CD8-positive, alpha-beta memory T cell (primary cell): Measurements from ENCODE around the gene ECD. TPM values are rescaled to one million over a fixed set of nuclear protein-coding genes. Genes with fewer than 3 reads are reported as not detected.
"Not testable (repeated sequence)": the region's sequence is repeated elsewhere in the genome, so short reads cannot be mapped to it uniquely, and the experiment has no call there.

Experiments
- CTCF ChIA-PET: fragments of 350-600 bp; sonication (Branson Sonifier 250); formaldehyde crosslinking; loops from one replicate; lab custom pipeline; 2021; ENCODE audit warnings: antibody characterized with exemption; lab: Charles Lee
- POLR2A ChIA-PET: fragments of 350-600 bp; sonication (Branson Sonifier 250); formaldehyde crosslinking; loops from one replicate; lab custom pipeline; 2021; ENCODE audit warnings: antibody characterized with exemption; lab: Charles Lee
- DNase-seq, 5 donors: peaks; one replicate each; pipeline versions ENCODE4 v3.0.0 to v3.0.0-alpha.2; 2020 to 2022; ENCODE audit warnings: mixed read lengths in 1 of 5
- H3K27ac ChIP-seq: one replicate; pipeline ENCODE4 v1.7.0; 2013; ENCODE audit warnings: low read depth, mild to moderate bottlenecking, low read length, moderate library complexity
- H3K27me3 ChIP-seq: 2 replicates; pipeline ENCODE4 v1.7.0; 2013; ENCODE audit warnings: low read length, mild to moderate bottlenecking; ENCODE audit not compliant: insufficient read depth, poor library complexity, severe bottlenecking
- H3K36me3 ChIP-seq: 2 replicates; pipeline ENCODE4 v1.7.0; 2013; ENCODE audit warnings: mild to moderate bottlenecking, low read length, moderate library complexity; ENCODE audit not compliant: insufficient read depth
- H3K4me1 ChIP-seq: 2 replicates; pipeline ENCODE4 v1.7.0; 2013; ENCODE audit warnings: mild to moderate bottlenecking, low read length, moderate library complexity; ENCODE audit not compliant: insufficient read depth
- H3K4me3 ChIP-seq: 2 replicates; pipeline ENCODE4 v1.7.0; 2013; ENCODE audit warnings: mild to moderate bottlenecking, low read length
- H3K9me3 ChIP-seq: 2 replicates; pipeline ENCODE4 v1.7.0; 2013; ENCODE audit warnings: mild to moderate bottlenecking, low read length
- H3K27ac Mint-ChIP-seq, 8 donors: one replicate each; pipeline ENCODE4 v1.8.0; 2020 to 2021; ENCODE audit warnings: mixed read lengths in 8 of 8, mild to moderate bottlenecking in 6 of 8, inconsistent platforms in 3 of 8, moderate library complexity in 3 of 8
- H3K27me3 Mint-ChIP-seq, 2 donors: one replicate each; pipeline ENCODE4 v1.8.0; 2020 to 2021; ENCODE audit warnings: mixed read lengths in 2 of 2, mild to moderate bottlenecking in 1 of 2, moderate library complexity in 1 of 2
- H3K36me3 Mint-ChIP-seq, 3 donors: one replicate each; pipeline ENCODE4 v1.8.0; 2020 to 2021; ENCODE audit warnings: mixed read lengths in 3 of 3, inconsistent platforms in 1 of 3, mild to moderate bottlenecking in 1 of 3
- H3K4me1 Mint-ChIP-seq, 3 donors: one replicate each; pipeline ENCODE4 v1.8.0; 2020 to 2021; ENCODE audit warnings: mixed read lengths in 3 of 3, inconsistent platforms in 1 of 3, mild to moderate bottlenecking in 1 of 3
- H3K4me3 Mint-ChIP-seq, 7 donors: one replicate each; pipeline ENCODE4 v1.8.0; 2020 to 2021; ENCODE audit warnings: mixed read lengths in 7 of 7, mild to moderate bottlenecking in 6 of 7, moderate library complexity in 4 of 7, inconsistent platforms in 2 of 7
- H3K9me3 Mint-ChIP-seq, 5 donors: one replicate each; pipeline ENCODE4 v1.8.0; 2020 to 2022; ENCODE audit warnings: mixed read lengths in 5 of 5, mild to moderate bottlenecking in 3 of 5, moderate library complexity in 2 of 5, inconsistent platforms in 1 of 5
- polyA plus RNA-seq: library from polyadenylated mRNA; unstranded; fragments of 300-500 nt; fragmentation: Illumina TruSeq; gene quantifications from one replicate; pipeline ENCODE4 v1.2.3, GENCODE V29; 2021
- total RNA-seq, 2 experiments: library from RNA; stranded (reverse); gene quantifications; one replicate each; pipeline ENCODE4 v1.2.3, GENCODE V29; 2021

The ECD gene
- total and polyA plus RNA-seq, 3 experiments from 2014 or later, result 24.9 to 35.8 (median 33.2) TPM

GRCh38 chr10:73113551-73113950, 54.3 kb downstream of the ECD start:
- no peak for DNase-seq
- Mint-ChIP-seq H3K4me3 (no peak overlapping the region), H3K36me3 (peaks cover 3 to 25% (median 4%) of the 10 kb centered on the region in 3 donors), H3K9me3 (peaks cover 0 to 3% (median 0%) of the 10 kb centered on the region in 5 donors), H3K27ac (peak overlapping the region in 1 of 8 donors; percentile 32), H3K4me1 (peaks cover 8 to 15% (median 14%) of the 10 kb centered on the region in 3 donors), H3K27me3 (no peaks in the 10 kb centered on the region)
- no peaks in the 10 kb centered on the region for H3K27me3 ChIP-seq
- no peaks in the 10 kb centered on the region for H3K9me3 ChIP-seq
- POLR2A ChIA-PET, result no interaction called here
- CTCF ChIA-PET, result interaction anchor here (1.3 kb wide), 1 partner anchor 17 kb away, joined by 4 read pairs; the partner anchor contains the start of gene P4HA1
- no peaks in the 10 kb centered on the region for H3K4me1 ChIP-seq
- no peak overlapping the region for H3K4me3 ChIP-seq
- H3K27ac ChIP-seq, result no peak overlapping the region
- H3K36me3 ChIP-seq, result peaks cover 5% of the 10 kb centered on the region

GRCh38 chr10:73112032-73112431, 55.8 kb downstream of the ECD start:
- H3K27ac Mint-ChIP-seq, H3K27me3 ChIP-seq, H3K36me3 ChIP-seq, H3K4me3 ChIP-seq, POLR2A ChIA-PET, H3K27me3 Mint-ChIP-seq, H3K4me1 ChIP-seq, H3K9me3 Mint-ChIP-seq, H3K9me3 ChIP-seq, DNase-seq: not testable (repeated sequence)
- H3K4me3 Mint-ChIP-seq, result peak overlapping the region in 1 of 7 donors; percentile 27
- peaks cover 3 to 28% (median 5%) of the 10 kb centered on the region in 3 donors for H3K36me3 Mint-ChIP-seq
- CTCF ChIA-PET, result interaction anchor here (0.7 to 1.5 kb wide), 2 partner anchors 15 to 17 kb away, joined by 3 read pairs; no protein-coding TSS in a partner anchor
- peaks cover 8 to 15% (median 14%) of the 10 kb centered on the region in 3 donors for H3K4me1 Mint-ChIP-seq
- H3K27ac ChIP-seq, result peak overlapping the region; percentile 73

GRCh38 chr10:73110345-73110849, 57.4 kb downstream of the ECD start, which contains the start of gene NUDT13:
TSS of gene NUDT13 (plus strand) at chr10:73110455. CDS start at chr10:73114366, 3,911 bp downstream.
- peak in 4 of 5 donors; percentile 8 to 56 (median 38) for DNase-seq
- peak within 1 kb of the TSS; percentile 73 for H3K27ac ChIP-seq
- peak within 1 kb of the TSS; percentile 87 to 95 (median 91) for H3K4me3 Mint-ChIP-seq
- ChIA-PET CTCF (interaction anchor here (1.5 to 2.7 kb wide), 3 partner anchors 14 to 48 kb away, joined by 3 to 18 read pairs (median 10); partner anchors contain the start of gene P4HA1), POLR2A (interaction anchor here (0.6 to 1.4 kb wide), 2 partner anchors 14 to 508 kb away, joined by 8 to 9 read pairs; partner anchors contain the start of gene P4HA1)
- no peaks in the 10 kb centered on the region for H3K9me3 ChIP-seq
- H3K27ac Mint-ChIP-seq, result peak within 1 kb of the TSS; percentile 58 to 93 (median 89)
- no peaks in the 10 kb centered on the region for H3K27me3 ChIP-seq
- H3K4me1 Mint-ChIP-seq, result peaks cover 8 to 15% (median 14%) of the 10 kb centered on the region in 3 donors
- H3K36me3 ChIP-seq, result peaks cover 5% of the 10 kb centered on the region
- no peaks in the 10 kb centered on the region for H3K4me1 ChIP-seq
- H3K36me3 Mint-ChIP-seq, result peaks cover 3 to 26% (median 4%) of the 10 kb centered on the region in 3 donors
- H3K9me3 Mint-ChIP-seq, result peaks cover 0 to 3% (median 0%) of the 10 kb centered on the region in 5 donors
- H3K4me3 ChIP-seq, result peak within 1 kb of the TSS; percentile 52
- H3K27me3 Mint-ChIP-seq, result no peaks in the 10 kb centered on the region

- H3K9me3 ChIP-seq, H3K4me1 ChIP-seq, POLR2A ChIA-PET, H3K27me3 Mint-ChIP-seq, H3K27ac ChIP-seq, H3K4me3 ChIP-seq, H3K36me3 ChIP-seq, H3K4me3 Mint-ChIP-seq, H3K27me3 ChIP-seq, H3K9me3 Mint-ChIP-seq, DNase-seq: not testable (repeated sequence)
- Mint-ChIP-seq H3K4me1 (peaks cover 8 to 15% (median 14%) of the 10 kb centered on the region in 3 donors), H3K36me3 (peaks cover 3 to 24% (median 4%) of the 10 kb centered on the region in 3 donors), H3K27ac (peak overlapping the region in 1 of 8 donors; percentile 47)
- CTCF ChIA-PET, result interaction anchor here (2.1 to 2.7 kb wide), 2 partner anchors 13 to 49 kb away, joined by 10 to 18 read pairs; partner anchors contain the start of gene P4HA1
Measured at GRCh38 chr10:73109248-73109652, 58.6 kb downstream of the ECD start.

GRCh38 chr10:73106301-73106700, 61.5 kb downstream of the ECD start:
- ChIA-PET POLR2A (no interaction called here), CTCF (interaction anchor here (2.3 kb wide), 1 partner anchor 10 kb away, joined by 8 read pairs; the partner anchor contains the start of gene P4HA1)
- Mint-ChIP-seq H3K27ac (peak overlapping the region in 1 of 8 donors; percentile 75), H3K36me3 (peaks cover 3 to 30% (median 6%) of the 10 kb centered on the region in 3 donors), H3K9me3 (peaks cover 0 to 3% (median 0%) of the 10 kb centered on the region in 5 donors), H3K4me1 (peaks cover 6 to 11% (median 10%) of the 10 kb centered on the region in 3 donors), H3K4me3 (no peak overlapping the region), H3K27me3 (no peaks in the 10 kb centered on the region)
- DNase-seq, result no peak
- H3K4me1 ChIP-seq, result no peaks in the 10 kb centered on the region
- H3K27me3 ChIP-seq, result no peaks in the 10 kb centered on the region
- no peaks in the 10 kb centered on the region for H3K9me3 ChIP-seq
- no peak overlapping the region for H3K27ac ChIP-seq
- peaks cover 5% of the 10 kb centered on the region for H3K36me3 ChIP-seq
- H3K4me3 ChIP-seq, result no peak overlapping the region

- Mint-ChIP-seq H3K36me3 (peaks cover 0 to 19% (median 2%) of the 10 kb centered on the region in 3 donors), H3K27me3 (peaks cover 0 to 2% of the 10 kb centered on the region in 2 donors), H3K9me3 (no peaks in the 10 kb centered on the region), H3K4me1 (peaks cover 18 to 24% (median 24%) of the 10 kb centered on the region in 3 donors), H3K4me3 (no peak overlapping the region), H3K27ac (peak overlapping the region in 4 of 8 donors; percentile 14 to 64 (median 36))
- POLR2A ChIA-PET, result no interaction called here
- Histone ChIP-seq H3K36me3 (no peaks in the 10 kb centered on the region), H3K9me3 (no peaks in the 10 kb centered on the region), H3K27me3 (no peaks in the 10 kb centered on the region), H3K4me1 (peaks cover 11% of the 10 kb centered on the region), H3K4me3 (no peak overlapping the region), H3K27ac (peak overlapping the region; percentile 38)
- CTCF ChIA-PET, result interaction anchor here (0.7 to 8.3 kb wide), 3 partner anchors 61 to 312 kb away, joined by 3 to 105 read pairs (median 3); partner anchors contain the start of gene DNAJC9
- DNase-seq, result no peak
Measured at GRCh38 chr10:73099141-73099540, 68.7 kb downstream of the ECD start.

GRCh38 chr10:73097305-73097670, 70.5 kb downstream of the ECD start:
- CTCF ChIA-PET, result interaction anchor here (0.5 to 8.3 kb wide), 23 partner anchors 9 to 86 kb away, joined by 3 to 105 read pairs (median 4); partner anchors contain the start of genes ECD, FAM149B1 and NUDT13
- H3K36me3 Mint-ChIP-seq, result peaks cover 0 to 14% (median 2%) of the 10 kb centered on the region in 3 donors
- H3K27ac Mint-ChIP-seq, result peak overlapping the region; percentile 91 to 99 (median 98)
- Histone ChIP-seq H3K27me3 (no peaks in the 10 kb centered on the region), H3K4me3 (peak overlapping the region; percentile 70), H3K36me3 (no peaks in the 10 kb centered on the region), H3K9me3 (no peaks in the 10 kb centered on the region), H3K27ac (peak overlapping the region; percentile 88), H3K4me1 (peaks cover 14% of the 10 kb centered on the region)
- peaks cover 0 to 2% of the 10 kb centered on the region in 2 donors for H3K27me3 Mint-ChIP-seq
- H3K4me3 Mint-ChIP-seq, result peak overlapping the region; percentile 84 to 97 (median 91)
- no peak for DNase-seq
- H3K9me3 Mint-ChIP-seq, result no peaks in the 10 kb centered on the region
- POLR2A ChIA-PET, result interaction anchor here (0.6 to 1.7 kb wide), 6 partner anchors 13 to 316 kb away, joined by 3 to 14 read pairs (median 4); partner anchors contain the start of genes DNAJC9, FAM149B1 and NUDT13
- peaks cover 23 to 35% (median 34%) of the 10 kb centered on the region in 3 donors for H3K4me1 Mint-ChIP-seq
